H1 (cell line): Measurements from ENCODE around the gene XPNPEP1. TPM values are rescaled to one million over a fixed set of nuclear protein-coding genes. Genes with fewer than 3 reads are reported as not detected.

Source experiments
- BCL11A ChIP-seq, 2 experiments: IDR thresholded peaks; one replicate each; pipeline ENCODE4 v1.6.1; 2011; ENCODE audit warnings: low read depth in 2 of 2, low read length in 2 of 2, mild to moderate bottlenecking in 2 of 2
- CHD7 ChIP-seq: fragments of 300-600 bp; sonication (generic); IDR thresholded peaks from 2 replicates; pipeline ENCODE4 v1.7.1; 2012; ENCODE audit warnings: low read length, moderate library complexity, mild to moderate bottlenecking, inconsistent platforms; ENCODE audit not compliant: insufficient replicate concordance
- CTCF ChIP-seq, 3 experiments: IDR thresholded peaks; 1 replicate in 2 of 3; 2 replicates in 1 of 3; pipeline versions ENCODE4 v1.5.1 to v1.6.1; 2011; ENCODE audit warnings: low read length in 3 of 3, mild to moderate bottlenecking in 3 of 3, inconsistent platforms in 2 of 3, low read depth in 1 of 3, moderate library complexity in 1 of 3; ENCODE audit not compliant: insufficient read depth in 1 of 3; ENCODE audit errors: control extremely low read depth in 1 of 3
- EGR1 ChIP-seq: IDR thresholded peaks from 2 replicates; pipeline ENCODE4 v1.6.1; 2011; ENCODE audit warnings: low read depth, low read length, borderline replicate concordance
- POLR2A ChIP-seq, 2 experiments: IDR thresholded peaks; 1 replicate in 1 of 2; 2 replicates in 1 of 2; pipeline ENCODE4 v1.6.1; 2011; ENCODE audit warnings: low read depth in 2 of 2, low read length in 2 of 2, mild to moderate bottlenecking in 2 of 2; ENCODE audit errors: control extremely low read depth in 1 of 2
- RNF2 ChIP-seq: fragments of 200-900, 300-1000 bp; sonication (generic); IDR thresholded peaks from 2 replicates; pipeline ENCODE4 v1.7.1; 2016; ENCODE audit warnings: borderline replicate concordance, low read depth, mild to moderate bottlenecking, antibody characterized with exemption, low read length; ENCODE audit not compliant: poor library complexity, severe bottlenecking; ENCODE audit errors: missing control alignments
- SIRT6 ChIP-seq: IDR thresholded peaks from one replicate; pipeline ENCODE4 v1.7.1; 2012; ENCODE audit warnings: low read length, inconsistent platforms
- TEAD4 ChIP-seq: IDR thresholded peaks from 2 replicates; pipeline ENCODE4 v1.6.1; 2012; ENCODE audit warnings: low read depth, low read length, inconsistent platforms, mixed read lengths
- YY1 ChIP-seq: IDR thresholded peaks from 2 replicates; pipeline ENCODE4 v1.6.1; 2011; ENCODE audit warnings: low read depth, mild to moderate bottlenecking, low read length
- polyA plus RNA-seq, 7 experiments: library from polyadenylated mRNA; depleted of rRNA in 3 of 7; stranded (reverse) in 5 of 7; unstranded in 2 of 7; fragments of >200 nt in 5 of 7; fragments of 200-250 nt in 2 of 7; gene quantifications; 1 replicate in 5 of 7; 2 replicates in 1 of 7; 4 replicates in 1 of 7; pipeline versions ENCODE4 v1.2.1 to v1.2.3, GENCODE V29; 2011 to 2013; ENCODE audit warnings: missing spikeins in 2 of 7, mixed read lengths in 2 of 7
- total RNA-seq: library from RNA; stranded (reverse); fragmentation: NEBNext Ultra II Directional; extraction: Animal tissue kit (Norgen Biotek cat#: 25700); gene quantifications from 2 replicates; pipeline ENCODE4 v1.2.1, GENCODE V29; 2021

The XPNPEP1 gene
- total and polyA plus RNA-seq, 2 of the 8 experiments (the other 6 are each of a cell fraction or from before 2014, with no cell fraction given) = 61.1 to 201 TPM

GRCh38 chr10:109972372-109973001, 49.2 kb upstream of the XPNPEP1 start (continued):
- TF ChIP-seq CHD7 = no peak
- TF ChIP-seq CTCF (IDR thresholded peaks at IDR 0.05; ENCODE audit: control extremely low read depth in 1 of 3, insufficient read depth in 1 of 3, low read depth in 1 of 3, low read length in 3 of 3) = no peak
- no peak for TF ChIP-seq TEAD4
- TF ChIP-seq YY1 = no peak
- no peak for TF ChIP-seq BCL11A (IDR thresholded peaks at IDR 0.05; ENCODE audit: low read depth in 2 of 2, low read length in 2 of 2)
- no peak for TF ChIP-seq SIRT6
- TF ChIP-seq POLR2A (IDR thresholded peaks at IDR 0.05; ENCODE audit: control extremely low read depth in 1 of 2, low read depth in 2 of 2, low read length in 2 of 2) = no peak
- no peak for TF ChIP-seq RNF2
- no peak for TF ChIP-seq EGR1
